GM12878 (cell line): ENCODE measurements around the gene RABL6. TPM values are rescaled to one million over a fixed set of nuclear protein-coding genes. Genes with fewer than 3 reads are reported as not detected.

Source experiments
- ATAC-seq: fragments of 200-7000 bp; cut with Tn5 transposase; 3 replicates; pipeline ENCODE4 v1.9.1; 2020; ENCODE audit warnings: mild to moderate bottlenecking, moderate library complexity
- BruUV-seq: library from RNA; stranded (reverse); fragments of 400-500 nt; replicated peaks from 2 replicates; lab custom pipeline; 2021; lab: Mats Ljungman, UMichigan
- CTCF ChIA-PET: fragments of 300-600 bp; sonication (Branson Sonifier 250); formaldehyde crosslinking; extraction: SDS; loops from one replicate; lab custom pipeline; 2021; ENCODE audit warnings: inconsistent platforms; lab: Yijun Ruan, JAX
- POLR2A ChIA-PET: fragments of 350-600 bp; formaldehyde crosslinking; extraction: SDS; loops from one replicate; lab custom pipeline; 2021; ENCODE audit warnings: inconsistent platforms; lab: Charles Lee
- RAD21 ChIA-PET: fragments of 300-600 bp; sonication (Branson Sonifier 250); formaldehyde crosslinking; loops from one replicate; lab custom pipeline; 2023; ENCODE audit warnings: antibody characterized with exemption; ENCODE audit not compliant: unreplicated experiment; lab: Charles Lee
- SMC1A ChIA-PET: fragments of 300-600 bp; sonication (Branson Sonifier 250); formaldehyde crosslinking; loops from one replicate; lab custom pipeline; 2023; ENCODE audit not compliant: unreplicated experiment, uncharacterized antibody; lab: Charles Lee
- DNase-seq: peaks from one replicate; pipeline ENCODE4 v3.0.0-alpha.2; 2011; ENCODE audit warnings: low read depth, low spot score
- FAIRE-seq: peaks from 3 replicates; lab custom pipeline; 2011; peaks lifted over from hg19 to GRCh38; lab: Jason Lieb, UNC
- H2AFZ ChIP-seq: 2 replicates; pipeline ENCODE4 v1.6.0; 2011; ENCODE audit warnings: low read depth, low read length, control low read depth; ENCODE audit not compliant: control insufficient read depth
- H3K27ac ChIP-seq: 2 replicates; pipeline ENCODE4 v1.5.1; 2011; ENCODE audit warnings: control low read depth; ENCODE audit not compliant: control insufficient read depth, insufficient read depth
- H3K27me3 ChIP-seq, 2 experiments: replicated peaks in 1 of 2; 2 replicates each; pipeline versions ENCODE4 v1.6.0 to v1.6.1; 2011; ENCODE audit warnings: low read length in 1 of 2; ENCODE audit not compliant: control insufficient read depth in 2 of 2, insufficient read depth in 2 of 2
- H3K36me3 ChIP-seq, 2 experiments: 2 replicates each; pipeline ENCODE4 v1.5.1; 2011; ENCODE audit warnings: low read length in 1 of 2; ENCODE audit not compliant: control insufficient read depth in 2 of 2, insufficient read depth in 2 of 2
- H3K4me1 ChIP-seq: 2 replicates; pipeline ENCODE4 v1.6.1; 2011; ENCODE audit warnings: mild to moderate bottlenecking, low read length, moderate library complexity, mixed read lengths; ENCODE audit not compliant: control insufficient read depth, insufficient read depth
- H3K4me2 ChIP-seq: 2 replicates; pipeline ENCODE4 v1.6.0; 2011; ENCODE audit warnings: control low read depth; ENCODE audit not compliant: control insufficient read depth, insufficient read depth
- H3K4me3 ChIP-seq: fragments of 200-600 bp; sonication (generic); 2 replicates; pipeline ENCODE4 v1.5.1; 2016
- H3K79me2 ChIP-seq: 2 replicates; pipeline ENCODE4 v1.6.0; 2011; ENCODE audit warnings: low read length; ENCODE audit not compliant: control insufficient read depth, insufficient read depth
- H3K9ac ChIP-seq: 2 replicates; pipeline ENCODE4 v1.8.0; 2011; ENCODE audit warnings: low read length, control low read depth, mixed read lengths; ENCODE audit not compliant: control insufficient read depth, insufficient read depth
- H3K9me3 ChIP-seq: replicated peaks from 3 replicates; pipeline ENCODE4 v1.5.1; 2011; ENCODE audit warnings: mild to moderate bottlenecking, low read length; ENCODE audit not compliant: control insufficient read depth, insufficient read depth
- H4K20me1 ChIP-seq: 2 replicates; pipeline ENCODE4 v1.6.0; 2011; ENCODE audit not compliant: control insufficient read depth, insufficient read depth
- CEBPZ ChIP-seq: fragments of 150-350 bp; IDR thresholded peaks from 2 replicates; pipeline ENCODE4 v1.6.1; 2016; ENCODE audit warnings: low read depth, low read length
- EED ChIP-seq: sonication (generic); IDR thresholded peaks from 2 replicates; pipeline ENCODE4 v1.6.1; 2016; ENCODE audit warnings: antibody characterized with exemption, low read depth
- EP300 ChIP-seq, 2 experiments: fragments of 150-350 bp in 1 of 2; IDR thresholded peaks; 2 replicates each; pipeline ENCODE4 v1.6.1; 2011 to 2012; ENCODE audit warnings: low read depth in 2 of 2, low read length in 2 of 2, borderline replicate concordance in 1 of 2, improper control_type of control experiment in 1 of 2, inconsistent platforms in 1 of 2; ENCODE audit not compliant: control insufficient read depth in 1 of 2
- FOS ChIP-seq: IDR thresholded peaks from 3 replicates; pipeline ENCODE4 v1.6.1; 2011; ENCODE audit warnings: borderline replicate concordance; ENCODE audit not compliant: insufficient read length; ENCODE audit errors: extremely low read depth
- MXI1 ChIP-seq: fragments of 150-350 bp; IDR thresholded peaks from 2 replicates; pipeline ENCODE4 v1.6.1; 2011; ENCODE audit warnings: low read depth, mild to moderate bottlenecking, inconsistent platforms, low read length, improper control_type of control experiment
- PBX3 ChIP-seq: IDR thresholded peaks from 2 replicates; pipeline ENCODE4 v1.6.1; 2011; ENCODE audit warnings: mild to moderate bottlenecking, low read depth, low read length, moderate library complexity; ENCODE audit not compliant: insufficient replicate concordance
- STAT1 ChIP-seq: fragments of 450-650 bp; conservative IDR thresholded peaks from 2 replicates; pipeline ENCODE4 v1.6.1; 2014; ENCODE audit warnings: antibody characterized with exemption, mild to moderate bottlenecking
- ZBTB4 ChIP-seq: fragments of 450-650 bp; formaldehyde crosslinking; IDR thresholded peaks from 2 replicates; pipeline ENCODE4 v1.4.0; 2022; ENCODE audit warnings: mild to moderate bottlenecking, moderate library complexity
- ZNF622 ChIP-seq: fragments of 450-650 bp; IDR thresholded peaks from 2 replicates; pipeline ENCODE4 v1.6.1; 2017; ENCODE audit warnings: mild to moderate bottlenecking, inconsistent platforms
- ZZZ3 ChIP-seq: IDR thresholded peaks from 2 replicates; pipeline ENCODE4 v1.6.1; 2011; ENCODE audit warnings: low read depth; ENCODE audit not compliant: control insufficient read depth, insufficient read length
- WGBS: methylation state at CpG from one replicate; pipeline ENCODE4 v1.1.6; 2016; ENCODE audit warnings: low lambda C conversion rate; ENCODE audit not compliant: insufficient replicate concordance, insufficient coverage; ENCODE audit errors: missing lambda C conversion rate; 5-methylcytosine and 5-hydroxymethylcytosine counted together
- in situ Hi-C: fragments of 300-500 bp; cut with MboI; formaldehyde crosslinking; loops from 9 replicates; pipeline ENCODE4 v1.14.3; 2018; ENCODE audit warnings: mixed read lengths
- intact Hi-C: fragments of 100-400 bp; cut with micrococcal nuclease; formaldehyde crosslinking; loops from one replicate; pipeline ENCODE4 v1.14.2; 2022; ENCODE audit not compliant: unreplicated experiment
- polyA plus RNA-seq, 11 experiments: library from polyadenylated mRNA; depleted of rRNA in 4 of 11; unstranded in 6 of 11; stranded (reverse) in 5 of 11; fragments of >200 nt; fragmentation: Nextera tagmentation in 4 of 11; fragmentation: Illumina TruSeq in 1 of 11; extraction: Ambion mirVana in 4 of 11; extraction: Trizol in 1 of 11; gene quantifications; 1 replicate in 1 of 11; 2 replicates in 10 of 11; pipeline versions ENCODE4 v1.2.1 to v1.2.3, GENCODE V29; 2011 to 2016; ENCODE audit warnings: inconsistent platforms in 2 of 11, missing spikeins in 2 of 11, low read depth in 1 of 11
- total RNA-seq, 4 experiments: library from RNA; depleted of rRNA in 3 of 4; stranded (reverse); fragments of >200 nt in 3 of 4; fragmentation: Illumina TruSeq in 1 of 4; extraction: Trizol in 1 of 4; gene quantifications; 2 replicates each; pipeline versions ENCODE4 v1.2.1 to v1.2.3, GENCODE V29; 2013 to 2021

The RABL6 gene
- total and polyA plus RNA-seq, 10 of the 15 experiments (the other 5 are each of a cell fraction or from before 2014, with no cell fraction given) = 1.4 to 134 (median 42.7) TPM

GRCh38 chr9:136825295-136826187 lies 17.8 kb downstream of the RABL6 start:
- TF ChIP-seq STAT1 = no peak
- TF ChIP-seq FOS = no peak
- no peak for TF ChIP-seq ZBTB4 (CRISPR knock-in tag)
- TF ChIP-seq EED = no peak
- TF ChIP-seq ZNF622 = no peak
- TF ChIP-seq ZZZ3 = no peak
- TF ChIP-seq EP300 (IDR thresholded peaks at IDR 0.05; ENCODE audit: borderline replicate concordance in 1 of 2, control insufficient read depth in 1 of 2, low read depth in 2 of 2, low read length in 2 of 2) = no peak
- TF ChIP-seq MXI1 = no peak
- TF ChIP-seq CEBPZ = no peak
- no peak for TF ChIP-seq PBX3
- ChIA-PET POLR2A (no interaction called here), CTCF (no interaction called here), RAD21 (no interaction called here), SMC1A (interaction anchor here (1.0 kb wide), 1 partner anchor 10 kb away, joined by 3 read pairs; no protein-coding TSS in a partner anchor)
- Histone ChIP-seq H3K4me3 (no peak overlapping the region), H2AFZ (no peak overlapping the region), H3K9me3 (no peaks in the 10 kb centered on the region), H3K9ac (no peak overlapping the region), H3K4me2 (no peak overlapping the region), H3K79me2 (no peaks in the 10 kb centered on the region), H3K27me3 (no peaks in the 10 kb centered on the region), H4K20me1 (no peaks in the 10 kb centered on the region), H3K36me3 (peaks cover 11 to 12% of the 10 kb centered on the region in 2 experiments), H3K27ac (no peak overlapping the region), H3K4me1 (no peaks in the 10 kb centered on the region)
- DNase-seq (no peak), ATAC-seq (no peak), FAIRE-seq (no peak)
- BruUV-seq = no TSS peak
- intact Hi-C loops = no loop called here
- in situ Hi-C loops = no loop called here
- 96% methylated on average over 38 of the region's 44 CpGs for WGBS
